SK-N-MC (cell line): Measurements from ENCODE around the gene PCCA.

Source experiments
- EZH2 ChIP-seq: fragments of 200-600 bp; sonication (generic); IDR thresholded peaks from one replicate; pipeline ENCODE4 v1.6.1; 2017; ENCODE audit warnings: antibody characterized with exemption
- POLR2AphosphoS5 ChIP-seq: IDR thresholded peaks from 2 replicates; pipeline ENCODE4 v1.6.1; 2012; ENCODE audit warnings: mild to moderate bottlenecking, low read depth, low read length, borderline replicate concordance

GRCh38 chr13:100244431-100244830 lies 155.5 kb downstream of the PCCA start:
- TF ChIP-seq POLR2AphosphoS5, result no peak
- no peak for TF ChIP-seq EZH2
